ENCODE measurements around the gene KLHDC1. TPM values are rescaled to one million over a fixed set of nuclear protein-coding genes. Genes with fewer than 3 reads are reported as not detected.

The KLHDC1 gene, protein sequence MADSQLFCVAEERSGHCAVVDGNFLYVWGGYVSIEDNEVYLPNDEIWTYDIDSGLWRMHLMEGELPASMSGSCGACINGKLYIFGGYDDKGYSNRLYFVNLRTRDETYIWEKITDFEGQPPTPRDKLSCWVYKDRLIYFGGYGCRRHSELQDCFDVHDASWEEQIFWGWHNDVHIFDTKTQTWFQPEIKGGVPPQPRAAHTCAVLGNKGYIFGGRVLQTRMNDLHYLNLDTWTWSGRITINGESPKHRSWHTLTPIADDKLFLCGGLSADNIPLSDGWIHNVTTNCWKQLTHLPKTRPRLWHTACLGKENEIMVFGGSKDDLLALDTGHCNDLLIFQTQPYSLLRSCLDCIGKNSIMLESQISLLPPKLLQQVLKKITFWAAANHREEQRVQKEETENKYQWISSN
- 1 to 10 TPM; 3.0 to 3.4 TPM for total RNA-seq

DNA sequence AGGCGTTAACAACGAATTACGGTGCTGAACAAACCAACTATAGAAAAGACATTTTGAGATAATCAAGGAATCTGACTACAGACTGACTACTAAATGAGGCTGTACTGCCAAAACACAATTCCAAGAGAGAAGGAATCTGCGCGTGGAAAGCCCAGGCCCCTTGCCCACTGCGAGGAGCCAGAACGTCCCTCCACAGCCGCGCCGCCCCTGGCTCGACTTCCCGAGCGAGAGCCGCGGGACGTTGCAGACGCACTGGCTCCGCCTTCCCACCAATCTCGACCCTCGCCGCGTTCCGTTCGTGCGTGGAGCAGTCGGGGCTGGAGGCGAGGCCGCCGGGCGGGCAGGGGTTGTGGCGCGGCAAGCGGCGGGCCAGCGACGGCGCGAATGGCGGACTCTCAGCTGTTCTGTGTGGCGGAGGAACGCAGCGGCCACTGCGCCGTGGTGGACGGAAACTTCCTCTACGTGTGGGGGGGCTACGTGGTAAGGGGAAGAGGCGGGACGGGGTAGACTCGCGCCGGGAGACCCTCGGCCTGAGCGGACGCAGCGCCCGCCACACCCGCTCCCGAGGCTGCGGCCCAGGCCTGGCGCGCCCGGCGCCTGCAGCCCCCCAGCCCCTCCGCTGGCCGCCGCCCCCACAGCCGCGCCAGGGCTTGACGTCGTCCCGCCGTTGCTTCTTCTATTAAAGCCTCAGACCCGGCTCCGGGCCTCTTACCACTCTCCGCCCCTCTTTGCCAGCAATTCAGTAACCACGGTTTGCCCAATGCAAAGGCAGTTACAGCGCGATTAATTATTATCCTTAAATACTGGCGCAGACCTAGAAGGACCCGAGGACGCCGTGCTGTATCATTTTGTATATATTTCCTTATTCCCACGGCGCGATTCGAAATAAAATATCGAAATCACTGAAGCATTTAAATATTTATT is at the start of gene KLHDC1:
KLHDC1 (plus strand) TSS at position 310 of the 924 bp plus-strand sequence; CDS start at position 385, 75 bp downstream.

DNA sequence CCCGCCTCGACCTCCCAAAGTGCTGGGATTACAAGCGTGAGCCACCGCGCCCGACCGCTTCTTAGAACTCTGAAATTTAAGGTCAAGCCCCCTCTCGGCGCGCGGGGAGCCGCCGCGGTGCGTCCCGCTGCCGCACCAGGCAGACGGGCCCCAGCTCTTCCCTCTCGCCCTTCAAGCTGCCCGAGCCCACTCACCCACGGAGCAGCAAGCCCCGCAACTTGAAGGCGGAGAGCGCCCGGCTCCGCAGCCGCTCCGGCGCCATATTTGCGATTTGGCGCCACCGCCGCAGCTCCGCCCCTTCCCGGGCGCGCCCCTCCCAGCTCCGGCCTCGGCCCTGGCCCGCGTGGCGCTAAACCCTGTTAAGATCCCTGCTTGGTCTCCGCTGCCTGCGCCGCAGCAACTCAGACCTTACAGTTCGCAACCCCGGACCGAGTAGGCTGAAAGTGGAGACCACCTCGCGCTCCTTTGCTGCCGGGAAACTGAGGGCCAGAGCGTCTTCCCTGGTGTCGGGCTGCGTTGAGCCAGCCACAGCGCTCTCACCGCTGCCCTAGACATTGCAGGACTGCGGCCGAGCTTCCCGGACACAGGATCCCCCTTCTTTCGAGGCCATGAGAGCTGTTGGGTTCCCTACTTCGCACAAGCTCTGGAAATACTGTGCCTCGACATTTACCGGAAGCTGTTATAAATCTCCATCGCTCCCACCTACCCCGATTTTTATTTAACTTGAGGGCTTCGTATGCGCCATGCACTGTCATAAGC is 4.8 kb upstream of the KLHDC1 start, which contains the start of gene POLE2:
POLE2 (minus strand) TSS at position 273 of the 759 bp plus-strand sequence; CDS start at position 262, 11 bp downstream.

DNA sequence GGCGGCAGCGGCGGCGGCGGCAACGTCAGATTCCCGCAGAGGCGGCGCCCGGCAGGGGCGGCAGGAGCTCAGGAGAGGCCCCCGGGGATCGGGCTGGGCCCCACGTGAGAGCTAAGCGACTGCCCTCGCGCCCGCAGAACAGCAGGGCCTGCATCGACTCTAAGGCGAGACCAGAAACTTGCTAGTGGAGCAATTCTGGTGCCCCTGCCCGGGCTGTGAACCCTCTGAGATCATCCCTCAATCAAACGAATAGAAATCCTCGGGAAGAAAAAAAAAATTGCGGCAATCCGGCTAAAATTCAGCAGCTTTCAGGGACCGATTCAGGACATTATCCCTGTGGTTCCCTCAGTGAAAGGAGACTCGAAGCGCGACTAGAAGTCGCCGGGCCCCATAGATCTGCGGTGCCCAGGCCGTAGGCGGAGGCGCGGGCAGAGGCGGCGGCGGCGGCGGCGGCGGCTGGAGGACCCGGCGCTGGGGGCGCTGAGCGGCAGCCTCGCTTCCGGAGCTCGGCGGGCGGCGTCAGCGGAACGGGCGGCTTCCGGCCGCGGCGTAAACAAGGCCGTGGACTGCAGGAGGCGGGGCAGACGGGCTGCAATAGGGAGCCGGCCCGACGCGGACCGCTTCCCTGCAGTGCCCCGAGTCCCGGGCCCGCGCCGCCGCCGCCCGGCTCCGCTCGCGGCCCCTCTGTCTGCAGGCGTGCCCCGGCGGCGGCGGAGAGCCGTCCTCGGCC is 74.8 kb downstream of the KLHDC1 start, which contains the start of gene KLHDC2:
KLHDC2 (plus strand) TSS at position 583 of the 730 bp plus-strand sequence. CDS start 316 bp downstream, outside the sequence.

Small RNAs within 50 kb of the gene (small RNA-seq; reads per million reads assigned to genes)
- 0 reads per million in 2 donors for gene RNU6ATAC30P

Other genes with a start within 250 kb of the KLHDC1 start
- gene RPS29, start 106.7 kb upstream of the KLHDC1 start, total RNA-seq = 1,000 to 10,000 TPM; 2,035 to 2,363 TPM
- gene LRR1, start 94.2 kb upstream of the KLHDC1 start, total RNA-seq = 10 to 100 TPM; 21.0 to 42.0 TPM
- 100 to 1,000 TPM; 156 to 240 TPM for gene RPL36AL, start 72.5 kb upstream of the KLHDC1 start, total RNA-seq
- gene MGAT2, start 72.3 kb upstream of the KLHDC1 start, total RNA-seq = 10 to 100 TPM; 45.4 to 46.0 TPM
- 10 to 100 TPM in 1 of 2 donors, 1 to 10 TPM in 1; 7.2 to 10.3 TPM for gene DNAAF2, start 57.9 kb upstream of the KLHDC1 start, total RNA-seq
- gene POLE2, start 4.9 kb upstream of the KLHDC1 start, total RNA-seq = 10 to 100 TPM in 1 of 2 donors, 1 to 10 TPM in 1; 9.3 to 28.6 TPM
- gene KLHDC2, start 75.0 kb downstream of the KLHDC1 start, total RNA-seq = 10 to 100 TPM; 37.3 to 41.6 TPM
- gene NEMF, start 159.7 kb downstream of the KLHDC1 start, total RNA-seq = 10 to 100 TPM; 54.7 to 55.9 TPM
- 10 to 100 TPM; 57.1 to 74.3 TPM for gene ARF6, start 200.0 kb downstream of the KLHDC1 start, total RNA-seq

Data from melanocyte of skin (primary cell).